GM12878 (cell line): ENCODE measurements around the gene ZSCAN10. TPM values are rescaled to one million over a fixed set of nuclear protein-coding genes. Genes with fewer than 3 reads are reported as not detected.

Experiments
- ATF7 ChIP-seq: fragments of 450-650 bp; IDR thresholded peaks from 2 replicates; pipeline ENCODE4 v1.6.1; 2016; ENCODE audit warnings: low read depth, mild to moderate bottlenecking
- BACH1 ChIP-seq: fragments of 450-650 bp; IDR thresholded peaks from 2 replicates; pipeline ENCODE4 v1.6.1; 2017; ENCODE audit warnings: mild to moderate bottlenecking, borderline replicate concordance
- DPF2 ChIP-seq: fragments of 450-650 bp; IDR thresholded peaks from 2 replicates; pipeline ENCODE4 v1.6.1; 2017; ENCODE audit warnings: mild to moderate bottlenecking
- EGR1 ChIP-seq, 2 experiments: IDR thresholded peaks; 1 replicate in 1 of 2; 2 replicates in 1 of 2; pipeline ENCODE4 v1.6.1; 2011 to 2012; ENCODE audit warnings: low read depth in 2 of 2, low read length in 2 of 2, borderline replicate concordance in 1 of 2, mild to moderate bottlenecking in 1 of 2, moderate library complexity in 1 of 2
- EZH2 ChIP-seq: IDR thresholded peaks from 2 replicates; pipeline ENCODE4 v1.6.1; 2012; ENCODE audit warnings: low read depth, mild to moderate bottlenecking, control low read depth, inconsistent platforms, low read length, borderline replicate concordance; ENCODE audit not compliant: control insufficient read depth
- FOS ChIP-seq: IDR thresholded peaks from 3 replicates; pipeline ENCODE4 v1.6.1; 2011; ENCODE audit warnings: borderline replicate concordance; ENCODE audit not compliant: insufficient read length; ENCODE audit errors: extremely low read depth
- FOXM1 ChIP-seq: IDR thresholded peaks from 2 replicates; pipeline ENCODE4 v1.6.1; 2012; ENCODE audit warnings: low read depth, mild to moderate bottlenecking, inconsistent platforms, low read length, moderate library complexity
- IKZF1 ChIP-seq: fragments of 450-650 bp; conservative IDR thresholded peaks from 2 replicates; pipeline ENCODE4 v1.6.1; 2017; ENCODE audit warnings: antibody characterized with exemption, mild to moderate bottlenecking
- KAT2A ChIP-seq: conservative IDR thresholded peaks from 2 replicates; pipeline ENCODE4 v1.6.1; 2011; ENCODE audit warnings: low read depth, low read length; ENCODE audit not compliant: control insufficient read depth
- MXI1 ChIP-seq: fragments of 150-350 bp; IDR thresholded peaks from 2 replicates; pipeline ENCODE4 v1.6.1; 2011; ENCODE audit warnings: low read depth, mild to moderate bottlenecking, inconsistent platforms, low read length, improper control_type of control experiment
- SIN3A ChIP-seq: IDR thresholded peaks from 2 replicates; pipeline ENCODE4 v1.6.1; 2012; ENCODE audit warnings: low read depth, low read length, improper control_type of control experiment
- TCF12 ChIP-seq: IDR thresholded peaks from 2 replicates; pipeline ENCODE4 v1.6.1; 2011; ENCODE audit warnings: low read depth, mild to moderate bottlenecking, low read length
- WRNIP1 ChIP-seq: IDR thresholded peaks from 2 replicates; pipeline ENCODE4 v1.6.1; 2011; ENCODE audit warnings: low read depth, low read length, improper control_type of control experiment, borderline replicate concordance
- ZNF207 ChIP-seq: fragments of 450-650 bp; IDR thresholded peaks from 2 replicates; pipeline ENCODE4 v1.6.1; 2014; ENCODE audit warnings: antibody characterized with exemption, mild to moderate bottlenecking, borderline replicate concordance
- ZNF24 ChIP-seq: fragments of 450-650 bp; IDR thresholded peaks from 2 replicates; pipeline ENCODE4 v1.6.1; 2017; ENCODE audit warnings: antibody characterized with exemption, mild to moderate bottlenecking
- polyA plus RNA-seq, 11 experiments: library from polyadenylated mRNA; depleted of rRNA in 4 of 11; unstranded in 6 of 11; stranded (reverse) in 5 of 11; fragments of >200 nt; fragmentation: Nextera tagmentation in 4 of 11; fragmentation: Illumina TruSeq in 1 of 11; extraction: Ambion mirVana in 4 of 11; extraction: Trizol in 1 of 11; gene quantifications; 1 replicate in 1 of 11; 2 replicates in 10 of 11; pipeline versions ENCODE4 v1.2.1 to v1.2.3, GENCODE V29; 2011 to 2016; ENCODE audit warnings: inconsistent platforms in 2 of 11, missing spikeins in 2 of 11, low read depth in 1 of 11
- total RNA-seq, 4 experiments: library from RNA; depleted of rRNA in 3 of 4; stranded (reverse); fragments of >200 nt in 3 of 4; fragmentation: Illumina TruSeq in 1 of 4; extraction: Trizol in 1 of 4; gene quantifications; 2 replicates each; pipeline versions ENCODE4 v1.2.1 to v1.2.3, GENCODE V29; 2013 to 2021
- TF ChIP-seq, protein P1 (sequence below): IDR thresholded peaks from 2 replicates; pipeline ENCODE4 v1.6.1; 2012; ENCODE audit warnings: low read length, inconsistent platforms
- TF ChIP-seq, protein P2 (sequence below): fragments of 450-650 bp; IDR thresholded peaks from 2 replicates; pipeline ENCODE4 v1.6.1; 2016; ENCODE audit warnings: mild to moderate bottlenecking, moderate library complexity, borderline replicate concordance
- TF ChIP-seq, protein P3 (sequence below): IDR thresholded peaks from 2 replicates; pipeline ENCODE4 v1.6.1; 2011; ENCODE audit warnings: borderline replicate concordance, low read depth, mild to moderate bottlenecking, moderate library complexity, mixed read lengths, low read length; ENCODE audit not compliant: insufficient read depth; ENCODE audit errors: extremely low read length
- TF ChIP-seq, protein P4 (sequence below): fragments of 450-650 bp; formaldehyde crosslinking; IDR thresholded peaks from 2 replicates; pipeline ENCODE4 v1.4.0; 2020; ENCODE audit warnings: mild to moderate bottlenecking, moderate library complexity

The ZSCAN10 gene
- total and polyA plus RNA-seq, 10 of the 15 experiments (the other 5 are each of a cell fraction or from before 2014, with no cell fraction given), result 0.06 to 0.33 TPM; not detected in 8

DNA sequence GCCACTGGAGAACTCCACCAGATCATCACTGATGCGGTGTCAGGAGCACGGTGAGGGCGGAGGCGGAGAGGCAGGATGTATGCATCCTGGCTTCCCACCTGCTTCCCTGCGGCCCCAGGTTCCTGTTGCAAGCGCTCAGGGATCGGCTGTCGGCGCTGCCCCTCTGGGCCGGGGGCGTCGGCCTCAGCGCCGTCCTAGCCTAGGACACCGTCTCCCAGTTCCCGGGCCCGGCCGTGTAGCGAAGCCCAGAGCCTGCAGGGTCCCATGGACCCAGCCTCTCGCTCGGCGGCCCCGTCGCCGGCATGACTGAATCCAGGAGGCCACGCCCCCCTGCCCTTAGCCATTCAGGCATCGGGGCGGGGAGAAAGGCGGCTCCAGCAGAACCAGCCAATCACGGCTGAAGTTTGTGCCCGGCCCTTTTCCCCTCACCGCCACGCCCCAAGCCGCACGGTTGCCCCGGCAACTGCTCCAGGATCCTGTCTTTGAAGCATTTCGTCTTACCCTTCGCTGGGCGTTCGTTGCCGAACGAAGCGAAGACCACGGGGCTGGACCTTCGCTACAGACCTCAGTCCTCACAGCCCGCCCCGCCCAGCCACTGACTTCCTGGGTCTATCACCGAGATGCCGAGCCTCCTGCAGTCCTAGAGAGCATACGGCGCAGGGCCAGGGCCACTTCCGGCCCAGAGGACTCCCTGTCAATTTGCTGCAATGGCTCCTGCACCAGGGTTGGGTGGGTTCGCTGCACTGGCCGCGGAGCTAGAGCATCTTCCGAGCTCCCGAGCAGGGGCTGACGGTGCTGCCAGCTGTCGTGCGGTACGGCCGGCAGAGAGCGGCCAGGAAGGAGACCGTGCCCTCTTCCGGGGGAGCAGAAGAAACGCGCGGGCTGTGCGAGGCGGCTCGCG lies 25.1 kb upstream of the ZSCAN10 start (continued):
- TF ChIP-seq, protein P1, sequence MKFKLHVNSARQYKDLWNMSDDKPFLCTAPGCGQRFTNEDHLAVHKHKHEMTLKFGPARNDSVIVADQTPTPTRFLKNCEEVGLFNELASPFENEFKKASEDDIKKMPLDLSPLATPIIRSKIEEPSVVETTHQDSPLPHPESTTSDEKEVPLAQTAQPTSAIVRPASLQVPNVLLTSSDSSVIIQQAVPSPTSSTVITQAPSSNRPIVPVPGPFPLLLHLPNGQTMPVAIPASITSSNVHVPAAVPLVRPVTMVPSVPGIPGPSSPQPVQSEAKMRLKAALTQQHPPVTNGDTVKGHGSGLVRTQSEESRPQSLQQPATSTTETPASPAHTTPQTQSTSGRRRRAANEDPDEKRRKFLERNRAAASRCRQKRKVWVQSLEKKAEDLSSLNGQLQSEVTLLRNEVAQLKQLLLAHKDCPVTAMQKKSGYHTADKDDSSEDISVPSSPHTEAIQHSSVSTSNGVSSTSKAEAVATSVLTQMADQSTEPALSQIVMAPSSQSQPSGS, result no peak
- TF ChIP-seq EZH2 (no peak), IKZF1 (peak; percentile 54), TCF12 (peak; percentile 21; the same call in 1 of the 2 replicates), SIN3A (peak; percentile 92), EGR1 (IDR thresholded peaks at IDR 0.05; ENCODE audit: borderline replicate concordance in 1 of 2, low read depth in 2 of 2, low read length in 2 of 2) (no peak; a peak in 1 of 3 replicates), FOS (no peak), MXI1 (peak; percentile 86), ATF7 (no peak), DPF2 (peak; percentile 29; the same call in 1 of the 2 replicates), FOXM1 (no peak), WRNIP1 (no peak), ZNF24 (no peak), KAT2A (no peak), ZNF207 (peak; percentile 34), BACH1 (0 out of 2 replicates have a peak, but pooled peaks have one; percentile 47)
- TF ChIP-seq, protein P2, sequence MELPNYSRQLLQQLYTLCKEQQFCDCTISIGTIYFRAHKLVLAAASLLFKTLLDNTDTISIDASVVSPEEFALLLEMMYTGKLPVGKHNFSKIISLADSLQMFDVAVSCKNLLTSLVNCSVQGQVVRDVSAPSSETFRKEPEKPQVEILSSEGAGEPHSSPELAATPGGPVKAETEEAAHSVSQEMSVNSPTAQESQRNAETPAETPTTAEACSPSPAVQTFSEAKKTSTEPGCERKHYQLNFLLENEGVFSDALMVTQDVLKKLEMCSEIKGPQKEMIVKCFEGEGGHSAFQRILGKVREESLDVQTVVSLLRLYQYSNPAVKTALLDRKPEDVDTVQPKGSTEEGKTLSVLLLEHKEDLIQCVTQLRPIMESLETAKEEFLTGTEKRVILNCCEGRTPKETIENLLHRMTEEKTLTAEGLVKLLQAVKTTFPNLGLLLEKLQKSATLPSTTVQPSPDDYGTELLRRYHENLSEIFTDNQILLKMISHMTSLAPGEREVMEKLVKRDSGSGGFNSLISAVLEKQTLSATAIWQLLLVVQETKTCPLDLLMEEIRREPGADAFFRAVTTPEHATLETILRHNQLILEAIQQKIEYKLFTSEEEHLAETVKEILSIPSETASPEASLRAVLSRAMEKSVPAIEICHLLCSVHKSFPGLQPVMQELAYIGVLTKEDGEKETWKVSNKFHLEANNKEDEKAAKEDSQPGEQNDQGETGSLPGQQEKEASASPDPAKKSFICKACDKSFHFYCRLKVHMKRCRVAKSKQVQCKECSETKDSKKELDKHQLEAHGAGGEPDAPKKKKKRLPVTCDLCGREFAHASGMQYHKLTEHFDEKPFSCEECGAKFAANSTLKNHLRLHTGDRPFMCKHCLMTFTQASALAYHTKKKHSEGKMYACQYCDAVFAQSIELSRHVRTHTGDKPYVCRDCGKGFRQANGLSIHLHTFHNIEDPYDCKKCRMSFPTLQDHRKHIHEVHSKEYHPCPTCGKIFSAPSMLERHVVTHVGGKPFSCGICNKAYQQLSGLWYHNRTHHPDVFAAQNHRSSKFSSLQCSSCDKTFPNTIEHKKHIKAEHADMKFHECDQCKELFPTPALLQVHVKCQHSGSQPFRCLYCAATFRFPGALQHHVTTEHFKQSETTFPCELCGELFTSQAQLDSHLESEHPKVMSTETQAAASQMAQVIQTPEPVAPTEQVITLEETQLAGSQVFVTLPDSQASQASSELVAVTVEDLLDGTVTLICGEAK, result peak; percentile 88
- TF ChIP-seq, protein P3, sequence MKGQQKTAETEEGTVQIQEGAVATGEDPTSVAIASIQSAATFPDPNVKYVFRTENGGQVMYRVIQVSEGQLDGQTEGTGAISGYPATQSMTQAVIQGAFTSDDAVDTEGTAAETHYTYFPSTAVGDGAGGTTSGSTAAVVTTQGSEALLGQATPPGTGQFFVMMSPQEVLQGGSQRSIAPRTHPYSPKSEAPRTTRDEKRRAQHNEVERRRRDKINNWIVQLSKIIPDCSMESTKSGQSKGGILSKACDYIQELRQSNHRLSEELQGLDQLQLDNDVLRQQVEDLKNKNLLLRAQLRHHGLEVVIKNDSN, result no peak
- TF ChIP-seq, protein P4, sequence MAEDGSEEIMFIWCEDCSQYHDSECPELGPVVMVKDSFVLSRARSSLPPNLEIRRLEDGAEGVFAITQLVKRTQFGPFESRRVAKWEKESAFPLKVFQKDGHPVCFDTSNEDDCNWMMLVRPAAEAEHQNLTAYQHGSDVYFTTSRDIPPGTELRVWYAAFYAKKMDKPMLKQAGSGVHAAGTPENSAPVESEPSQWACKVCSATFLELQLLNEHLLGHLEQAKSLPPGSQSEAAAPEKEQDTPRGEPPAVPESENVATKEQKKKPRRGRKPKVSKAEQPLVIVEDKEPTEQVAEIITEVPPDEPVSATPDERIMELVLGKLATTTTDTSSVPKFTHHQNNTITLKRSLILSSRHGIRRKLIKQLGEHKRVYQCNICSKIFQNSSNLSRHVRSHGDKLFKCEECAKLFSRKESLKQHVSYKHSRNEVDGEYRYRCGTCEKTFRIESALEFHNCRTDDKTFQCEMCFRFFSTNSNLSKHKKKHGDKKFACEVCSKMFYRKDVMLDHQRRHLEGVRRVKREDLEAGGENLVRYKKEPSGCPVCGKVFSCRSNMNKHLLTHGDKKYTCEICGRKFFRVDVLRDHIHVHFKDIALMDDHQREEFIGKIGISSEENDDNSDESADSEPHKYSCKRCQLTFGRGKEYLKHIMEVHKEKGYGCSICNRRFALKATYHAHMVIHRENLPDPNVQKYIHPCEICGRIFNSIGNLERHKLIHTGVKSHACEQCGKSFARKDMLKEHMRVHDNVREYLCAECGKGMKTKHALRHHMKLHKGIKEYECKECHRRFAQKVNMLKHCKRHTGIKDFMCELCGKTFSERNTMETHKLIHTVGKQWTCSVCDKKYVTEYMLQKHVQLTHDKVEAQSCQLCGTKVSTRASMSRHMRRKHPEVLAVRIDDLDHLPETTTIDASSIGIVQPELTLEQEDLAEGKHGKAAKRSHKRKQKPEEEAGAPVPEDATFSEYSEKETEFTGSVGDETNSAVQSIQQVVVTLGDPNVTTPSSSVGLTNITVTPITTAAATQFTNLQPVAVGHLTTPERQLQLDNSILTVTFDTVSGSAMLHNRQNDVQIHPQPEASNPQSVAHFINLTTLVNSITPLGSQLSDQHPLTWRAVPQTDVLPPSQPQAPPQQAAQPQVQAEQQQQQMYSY (CRISPR knock-in tag), result no peak
